22Rv1 (cell line): Measurements from ENCODE around the gene FOXO1.

Experiments used
- CTCF ChIP-seq: fragments of 450-650 bp; IDR thresholded peaks from 2 replicates; pipeline ENCODE4 v1.5.1; 2017; ENCODE audit warnings: mild to moderate bottlenecking
- ZFX ChIP-seq: fragments of 450-650 bp; IDR thresholded peaks from 2 replicates; pipeline ENCODE4 v1.6.1; 2017; ENCODE audit warnings: antibody characterized with exemption, borderline replicate concordance

GRCh38 chr13:40564342-40565001, 102.0 kb downstream of the FOXO1 start:
- TF ChIP-seq CTCF (no peak), ZFX (no peak)
